NCI-H2196 treated with DMSO at 0.1 percent for 48 hours (cell line): ENCODE data around the gene ZBED3.
"Not testable (repeated sequence)": the region's sequence is repeated elsewhere in the genome, so short reads cannot be mapped to it uniquely, and the experiment has no call there.

ENCODE experiments used
- DNase-seq: peaks from one replicate; lab custom pipeline; 2025; ENCODE audit not compliant: unreplicated experiment; lab: John Stamatoyannopoulos, UW

The ZBED3 gene, protein sequence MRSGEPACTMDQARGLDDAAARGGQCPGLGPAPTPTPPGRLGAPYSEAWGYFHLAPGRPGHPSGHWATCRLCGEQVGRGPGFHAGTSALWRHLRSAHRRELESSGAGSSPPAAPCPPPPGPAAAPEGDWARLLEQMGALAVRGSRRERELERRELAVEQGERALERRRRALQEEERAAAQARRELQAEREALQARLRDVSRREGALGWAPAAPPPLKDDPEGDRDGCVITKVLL

DNA sequence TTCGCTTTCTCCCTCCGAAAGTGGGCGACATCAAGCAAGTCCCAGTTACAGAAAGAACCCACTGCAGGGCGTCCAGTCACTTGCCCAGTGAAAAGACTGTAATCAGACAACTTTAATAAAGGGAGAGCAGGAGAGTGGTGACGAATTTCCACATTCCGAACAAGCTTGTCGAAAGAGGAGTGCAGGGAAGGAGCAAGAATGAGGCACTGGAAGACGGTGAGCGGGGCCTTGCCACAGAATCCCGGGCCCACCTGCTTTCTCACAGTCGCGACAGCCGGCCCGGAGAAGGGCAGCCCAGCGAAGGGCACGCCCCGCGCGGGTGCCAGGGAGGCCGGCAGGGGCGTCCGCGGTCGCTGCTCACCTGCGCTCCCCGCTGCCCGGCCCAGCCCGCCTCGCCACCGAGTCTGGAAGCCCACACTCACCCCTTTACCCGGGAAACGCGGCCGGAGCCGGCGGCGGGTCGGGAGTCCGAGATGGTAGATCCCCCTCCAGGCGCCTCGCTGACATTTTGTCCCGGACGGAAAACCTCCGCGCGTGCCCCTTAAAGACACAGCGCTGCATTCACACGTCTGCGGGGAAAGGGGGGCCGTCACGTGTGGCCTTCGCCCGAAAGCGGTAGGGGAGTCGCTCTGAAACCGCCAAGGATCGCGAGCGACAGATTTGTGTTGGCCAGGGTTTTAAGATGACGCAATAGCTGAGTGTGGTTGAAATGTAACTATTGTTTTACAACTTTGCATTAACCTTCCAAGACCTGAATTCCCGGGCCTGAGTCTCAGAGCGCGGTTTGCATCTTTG is at the start of gene ZBED3:
Gene ZBED3, minus strand, starts transcription at position 597 of the 795 bp plus-strand sequence. CDS start 9,407 bp downstream, outside the sequence.
- DNase-seq: no peak

DNA sequence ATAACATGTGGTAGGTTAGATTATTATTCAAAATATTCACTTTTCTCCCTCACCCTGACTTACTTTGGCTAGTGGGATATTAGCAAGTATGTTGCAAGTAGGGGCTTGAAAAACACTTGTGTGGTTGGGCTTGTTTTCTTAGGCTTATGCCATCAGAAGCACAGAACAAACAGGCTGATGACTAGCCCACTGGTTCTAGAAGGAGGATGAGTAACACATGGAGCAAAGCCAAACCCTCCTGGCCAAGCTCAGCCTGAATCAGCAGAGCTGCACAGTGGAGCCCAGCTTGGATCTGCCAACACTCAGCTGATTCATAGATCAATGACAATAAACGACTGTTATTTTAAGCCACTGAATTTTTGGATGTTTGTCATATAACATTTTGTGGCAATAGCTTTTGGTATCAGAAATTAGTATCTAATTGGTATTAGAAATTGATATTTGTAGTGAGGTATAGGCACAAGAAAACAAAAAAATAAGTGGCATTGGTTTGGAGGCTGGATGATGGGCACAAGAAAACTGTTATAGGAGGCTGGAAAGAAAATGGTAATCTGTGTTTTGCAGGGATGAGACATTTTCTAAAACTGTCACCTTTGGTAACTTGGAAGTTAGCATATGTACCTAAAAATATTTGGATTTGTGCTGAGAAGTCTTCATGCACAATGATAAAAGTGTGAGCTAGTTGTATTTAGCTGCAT is 46.1 kb upstream of the ZBED3 start:
- DNase-seq: peak; percentile 7

DNA sequence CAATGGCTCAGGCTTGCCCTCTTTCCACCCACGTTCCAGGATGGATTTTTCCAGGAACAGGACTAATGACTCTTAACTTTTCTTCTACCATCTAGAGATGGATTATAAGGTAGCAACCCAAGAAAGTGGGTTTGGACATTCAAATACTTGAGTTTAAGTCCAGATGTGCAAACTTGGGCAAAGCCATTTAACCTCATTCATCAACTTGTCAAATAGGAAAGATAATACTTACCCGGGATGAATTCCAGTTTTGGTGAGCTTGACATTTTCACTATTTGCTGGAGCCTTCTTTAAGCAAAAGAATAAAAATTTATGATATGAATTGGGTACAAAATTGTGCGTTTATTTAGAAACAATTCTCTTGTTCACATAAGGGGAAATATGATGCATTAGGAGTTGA is 44.3 kb upstream of the ZBED3 start:
- no peak for DNase-seq

DNA sequence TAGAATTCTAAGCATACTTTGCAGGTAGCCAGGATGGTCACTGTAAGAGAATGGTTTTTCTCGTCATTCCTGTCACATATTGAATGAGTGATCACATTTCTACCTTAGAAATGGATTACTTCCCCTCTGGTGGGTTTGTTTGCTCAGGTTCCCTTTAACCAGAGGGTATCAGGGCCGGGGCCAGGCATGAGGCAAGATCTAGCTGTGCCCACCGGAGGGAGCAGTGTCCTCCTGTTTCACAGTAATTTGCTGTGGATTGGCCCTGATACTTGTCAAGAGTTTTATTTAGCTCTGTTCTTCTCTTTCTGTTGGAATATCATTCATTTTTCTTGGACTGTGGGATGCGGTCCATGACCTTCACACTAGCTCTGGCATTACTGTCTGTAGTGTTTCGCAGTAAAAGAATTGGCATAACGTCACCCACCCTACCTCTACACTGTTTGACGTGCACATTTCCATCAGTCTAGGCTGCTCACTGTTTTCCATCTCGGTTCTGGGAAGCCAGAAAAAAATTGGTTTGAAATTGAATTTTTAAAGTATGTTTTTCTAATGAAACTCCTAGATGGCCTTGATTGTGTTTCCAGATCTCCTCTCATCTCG is 42.4 kb upstream of the ZBED3 start:
- DNase-seq: no peak

DNA sequence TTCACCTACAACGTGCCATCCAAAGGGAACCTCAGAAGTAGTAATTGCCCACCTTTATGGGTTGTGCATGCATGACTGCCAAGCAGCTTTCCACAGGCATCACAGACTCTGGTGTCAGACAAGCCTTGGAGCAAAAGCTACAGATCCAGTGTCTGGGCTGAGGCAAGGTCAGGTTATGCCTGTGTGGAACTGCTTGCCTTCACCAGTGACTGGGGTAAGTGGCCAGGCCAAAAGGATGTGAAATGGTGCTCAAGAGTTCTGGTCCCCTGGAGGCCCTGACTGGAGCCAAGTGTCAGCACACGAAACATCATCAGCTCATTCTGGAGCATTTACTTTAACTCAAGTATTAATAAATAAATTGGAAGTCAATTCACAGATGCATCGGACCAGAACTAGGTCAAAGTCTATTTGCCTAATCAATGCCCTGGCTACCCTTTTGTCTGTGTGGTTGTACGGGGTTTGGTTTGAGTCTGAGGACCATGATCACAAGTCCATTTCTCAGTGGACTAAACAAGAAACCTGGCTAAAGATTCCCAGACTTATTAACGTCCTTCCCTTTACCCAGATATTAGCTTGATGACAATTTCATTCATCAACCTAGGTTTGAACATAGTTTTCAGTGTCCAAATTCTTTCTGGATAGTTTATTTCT is 41.5 kb upstream of the ZBED3 start:
- no peak for DNase-seq

DNA sequence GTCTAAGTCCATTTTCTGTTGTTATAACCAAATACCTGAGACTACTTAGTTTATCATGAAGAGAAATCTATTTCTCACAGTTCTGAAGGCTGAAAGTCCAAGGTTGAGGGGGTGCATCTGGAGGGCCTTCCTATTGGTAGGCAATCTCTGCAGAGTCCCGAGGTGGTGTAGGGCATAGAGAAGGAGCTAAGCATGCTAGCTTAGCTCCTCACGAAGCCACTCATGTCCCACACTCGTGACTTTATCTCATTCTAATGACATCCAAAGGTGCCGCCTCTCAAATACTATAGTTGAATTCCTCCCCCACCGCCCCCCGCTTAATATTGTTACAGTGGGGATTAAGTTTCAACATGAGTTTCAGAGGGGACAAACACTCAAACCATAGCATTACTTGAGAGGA is 36.0 kb upstream of the ZBED3 start:
- DNase-seq: no peak

DNA sequence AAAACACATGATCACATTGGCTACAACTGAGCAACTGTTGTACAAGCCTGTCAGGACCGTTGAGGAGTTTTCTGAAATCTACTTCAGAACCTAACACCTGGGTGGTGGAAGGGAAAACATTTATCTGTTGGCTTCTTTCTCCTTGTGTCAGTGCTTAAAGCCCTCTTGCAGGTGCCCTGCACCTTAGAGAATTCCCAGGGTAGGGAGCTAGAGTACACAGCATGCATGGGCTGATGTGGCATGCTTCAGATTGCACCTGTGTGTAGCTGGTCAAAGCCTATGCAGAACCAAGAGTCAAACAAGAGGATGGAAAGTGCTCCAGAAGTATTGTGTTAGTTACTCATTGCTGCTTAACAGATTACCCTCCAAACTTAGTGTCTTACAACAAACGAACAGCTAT is 33.6 kb upstream of the ZBED3 start:
- no peak for DNase-seq

DNA sequence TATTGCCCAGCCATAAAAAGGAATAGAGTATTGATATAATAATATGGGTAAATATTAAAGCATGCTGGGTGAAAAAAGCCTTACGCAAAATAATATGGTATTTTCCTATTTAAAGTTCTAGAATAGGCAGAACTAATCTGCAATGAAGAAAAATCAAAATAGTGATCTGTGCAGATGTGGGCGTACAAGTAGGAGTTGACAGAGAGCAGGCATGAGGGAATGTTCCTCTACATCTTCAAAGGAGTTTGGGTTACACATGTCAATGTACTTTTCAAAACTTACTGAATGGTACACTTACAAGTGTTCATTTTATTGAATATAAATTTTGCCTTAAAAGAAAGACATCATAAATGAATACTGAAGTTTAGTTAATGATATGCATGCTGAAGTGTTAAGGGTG is 33.0 kb upstream of the ZBED3 start:
- DNase-seq: no peak

DNA sequence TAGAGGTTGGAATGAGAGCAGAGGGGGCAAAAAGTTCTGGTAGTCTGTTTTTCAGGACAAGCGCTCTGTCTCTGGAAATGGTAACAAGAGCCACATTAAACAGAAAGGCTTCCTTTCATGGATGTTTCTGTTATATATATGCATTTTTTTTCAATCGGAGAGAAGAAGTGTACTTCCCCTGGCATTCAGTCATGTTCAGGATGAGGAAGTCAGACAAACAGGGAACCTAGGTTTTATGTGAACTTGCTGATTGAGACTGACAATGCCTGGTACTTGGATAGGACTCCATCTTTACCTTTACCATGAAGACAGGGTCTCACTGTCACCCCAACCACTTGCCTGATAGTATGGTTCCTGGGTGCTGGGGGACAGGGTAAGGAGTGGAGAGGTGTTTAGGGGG is 30.1 kb upstream of the ZBED3 start:
- no peak for DNase-seq

DNA sequence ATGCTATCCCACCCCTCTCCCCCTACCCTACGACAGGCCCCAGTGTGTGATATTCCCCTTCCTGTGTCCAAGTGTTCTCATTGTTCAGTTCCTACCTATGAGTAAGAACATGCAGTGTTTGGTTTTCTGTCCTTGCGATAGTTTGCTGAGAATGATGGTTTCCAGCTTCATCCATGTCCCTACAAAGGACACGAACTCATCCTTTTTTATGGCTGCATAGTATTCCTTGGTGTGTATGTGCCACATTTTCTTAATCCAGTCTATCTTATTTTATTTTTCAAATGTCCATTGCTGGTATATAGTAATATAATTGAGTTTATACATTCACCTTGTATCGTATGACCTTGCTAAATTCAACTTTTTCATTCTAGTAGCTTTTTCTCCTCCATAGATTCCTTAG is 19.9 kb upstream of the ZBED3 start:
- DNase-seq: not testable (repeated sequence)

DNA sequence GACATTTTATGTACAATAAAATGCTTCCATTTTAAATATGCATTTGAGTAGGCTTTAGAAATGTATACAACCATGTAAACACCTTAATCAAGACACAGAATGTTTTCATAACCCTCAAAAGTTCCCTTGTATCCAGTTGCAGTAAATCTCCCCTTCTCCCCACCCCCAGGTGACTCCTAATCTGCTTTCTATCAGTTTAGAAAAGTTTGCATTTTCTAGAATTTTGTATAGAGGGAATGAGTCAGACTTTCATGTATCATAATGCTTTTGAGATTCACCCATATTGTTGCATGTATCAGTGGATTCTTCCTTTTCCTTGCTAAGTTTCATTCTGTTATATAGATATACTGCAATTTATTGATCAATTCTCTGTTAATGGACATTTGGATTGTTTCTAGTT is 17.7 kb upstream of the ZBED3 start:
- no peak for DNase-seq

DNA sequence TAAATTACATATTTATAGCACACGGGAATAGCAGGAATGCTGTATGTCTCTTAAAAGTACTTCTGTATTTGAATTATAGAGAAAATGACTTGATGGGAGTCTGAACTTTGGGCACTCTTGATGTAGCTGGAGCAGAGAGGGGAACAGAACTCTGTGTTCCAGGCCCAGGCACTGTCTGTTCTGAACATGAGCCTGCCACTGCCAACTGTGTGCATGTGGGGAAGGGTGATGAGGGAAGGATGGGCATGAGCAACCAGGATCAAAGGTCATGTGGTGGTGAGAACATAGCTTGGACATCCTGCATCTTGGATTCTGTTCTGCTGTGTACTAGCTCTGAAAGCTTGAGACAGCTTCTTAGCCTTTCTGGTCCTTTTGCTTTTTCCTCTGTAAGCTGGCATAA is 16.4 kb upstream of the ZBED3 start:
- DNase-seq: no peak

DNA sequence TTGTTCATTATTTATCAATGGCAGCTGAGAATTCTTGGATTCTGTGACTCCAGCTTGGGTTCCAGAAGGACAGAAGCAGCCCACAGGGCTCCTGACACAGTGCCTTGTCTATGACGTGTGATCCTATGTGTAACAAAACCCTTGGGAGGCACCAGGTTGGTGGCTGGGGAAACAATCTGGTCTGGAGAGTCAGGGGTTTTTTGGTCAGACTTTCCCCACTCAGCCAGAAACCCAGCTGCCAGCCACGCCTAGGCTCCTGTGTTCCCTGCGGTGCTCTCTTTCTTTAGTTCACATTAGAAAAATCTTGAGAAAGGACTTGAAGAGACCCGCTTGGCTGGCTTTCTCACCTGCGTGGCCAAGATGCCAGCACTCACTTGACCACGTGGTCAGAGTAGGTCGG is 15.5 kb upstream of the ZBED3 start:
- DNase-seq: no peak

DNA sequence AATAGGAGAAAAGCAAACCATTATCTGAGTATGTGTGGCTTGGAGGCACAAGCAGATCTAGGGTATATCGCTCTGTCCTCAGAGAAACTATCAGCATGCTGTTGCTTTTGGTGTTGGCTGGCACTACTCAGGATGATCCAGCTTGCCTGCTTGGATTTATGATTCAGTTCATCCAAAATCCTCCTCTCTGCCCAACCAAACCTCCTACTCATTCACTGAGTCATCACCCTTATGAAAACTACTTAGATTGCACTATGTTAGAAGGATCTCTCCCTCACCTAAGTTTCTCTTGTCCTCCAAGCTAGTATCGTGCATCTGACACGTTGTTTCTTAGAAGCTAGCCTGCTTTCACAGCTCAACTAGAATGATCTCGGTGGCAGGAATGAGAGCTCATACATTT is 14.2 kb upstream of the ZBED3 start:
- no peak for DNase-seq

DNA sequence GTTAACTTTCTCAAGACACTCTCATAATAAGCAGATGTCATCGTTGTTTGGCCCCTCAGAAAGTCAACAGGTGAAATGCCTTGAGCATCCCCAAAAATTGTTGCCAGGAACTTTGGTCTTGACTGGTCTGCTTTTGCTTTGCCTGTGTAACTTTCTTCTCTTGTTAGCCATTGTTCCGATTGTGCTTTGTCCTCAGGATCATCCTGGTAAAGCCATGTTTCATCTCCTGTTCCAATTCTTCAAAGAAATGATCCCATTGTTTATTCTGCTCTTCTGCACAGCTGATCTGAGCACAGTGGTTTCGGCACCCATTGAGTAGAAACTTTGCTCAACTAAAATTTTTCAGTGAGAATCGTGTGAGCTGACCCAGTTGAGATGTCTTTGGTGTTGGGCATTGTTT is 8.1 kb upstream of the ZBED3 start:
- DNase-seq: no peak

DNA sequence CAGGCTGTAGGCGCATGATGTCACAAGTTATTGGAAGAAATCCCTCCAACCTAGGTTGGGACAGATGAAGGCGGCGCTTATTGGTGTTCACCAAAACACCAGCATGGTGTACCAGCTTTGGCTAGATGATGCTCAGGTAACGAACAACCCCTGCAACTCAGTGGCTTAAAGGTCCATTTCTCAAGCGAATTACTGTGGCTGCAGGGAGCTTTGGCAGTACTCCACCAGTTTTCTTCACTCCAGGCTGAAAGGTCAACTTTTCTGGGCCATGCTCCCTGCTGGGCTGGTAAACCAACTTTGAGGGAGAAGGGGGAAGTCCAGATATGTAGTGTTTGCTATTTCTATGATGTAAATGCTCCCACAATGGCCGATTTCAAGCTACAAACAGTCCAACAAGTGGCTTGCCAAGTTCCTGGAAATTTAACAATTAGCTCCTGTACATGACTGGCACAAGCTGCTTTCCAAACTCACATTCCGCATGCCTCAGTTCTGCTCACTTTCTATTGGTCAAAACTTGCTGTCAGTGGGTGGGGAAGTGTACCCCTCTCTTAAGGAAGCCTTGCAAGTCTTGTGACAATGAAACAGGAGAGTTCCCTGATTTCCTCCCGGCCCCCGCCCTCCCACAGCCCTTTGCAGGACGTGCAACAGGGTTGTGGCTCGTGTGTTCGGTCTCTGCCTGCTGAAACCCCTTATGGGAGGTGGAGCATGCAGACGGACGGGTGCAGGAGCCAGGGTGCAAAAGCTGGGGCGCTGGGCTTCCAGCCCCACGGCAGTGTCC is 588 bp upstream of the ZBED3 start:
- peak; percentile 20 for DNase-seq

DNA sequence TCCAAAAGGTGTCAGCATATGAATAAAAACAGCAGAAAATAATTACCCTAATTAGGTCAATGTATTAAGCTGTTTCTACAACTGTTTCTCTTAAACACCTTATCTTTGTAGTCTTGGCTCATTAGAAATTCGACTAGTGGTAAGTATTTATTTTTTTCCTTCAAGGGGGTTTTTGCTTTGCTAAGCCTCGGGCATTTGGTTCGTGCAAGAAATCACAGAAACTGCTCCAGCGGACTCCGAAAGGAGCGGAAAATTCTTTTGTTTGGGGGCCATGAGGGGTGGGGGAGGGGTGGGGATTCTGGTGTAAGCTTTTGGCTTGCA is 757 bp downstream of the ZBED3 start:
- no peak for DNase-seq

DNA sequence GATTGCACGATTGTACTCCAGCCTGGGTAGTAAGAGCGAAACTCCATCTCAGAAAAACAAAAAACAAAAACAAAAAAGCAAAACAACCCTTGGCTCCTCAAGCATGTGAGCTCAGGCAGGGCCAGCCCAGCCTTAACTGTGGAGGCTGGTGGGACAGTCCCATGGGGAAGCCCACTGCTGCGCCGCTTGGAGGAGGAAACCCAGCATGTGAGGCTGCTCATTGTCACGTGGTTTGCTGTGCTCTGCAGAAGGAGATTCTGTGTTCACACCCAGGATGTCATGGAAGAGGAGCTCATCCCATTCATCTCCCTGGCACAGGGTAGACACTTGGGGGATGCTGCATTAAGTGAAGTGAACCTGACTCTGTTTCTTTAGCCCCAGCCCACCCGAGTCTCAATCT is 4.0 kb downstream of the ZBED3 start:
- DNase-seq: no peak

DNA sequence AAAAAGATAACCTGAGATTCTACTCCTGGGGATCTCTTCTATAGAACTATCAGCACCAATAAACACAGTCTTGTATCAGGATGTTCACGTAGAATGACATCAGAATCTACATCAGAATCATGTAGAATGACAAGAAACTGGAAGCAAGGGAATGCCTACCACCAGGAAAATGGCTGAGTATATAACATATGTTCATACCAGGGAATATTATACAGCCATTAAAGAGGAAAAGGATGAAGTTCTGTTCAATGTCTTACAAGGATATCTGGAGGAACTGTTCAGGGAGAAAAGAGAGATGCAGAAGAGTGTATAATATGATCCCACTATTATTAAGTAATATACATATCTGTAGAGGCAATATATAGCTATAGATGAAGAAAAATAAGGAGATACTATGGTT is 4.8 kb downstream of the ZBED3 start:
- DNase-seq: no peak

DNA sequence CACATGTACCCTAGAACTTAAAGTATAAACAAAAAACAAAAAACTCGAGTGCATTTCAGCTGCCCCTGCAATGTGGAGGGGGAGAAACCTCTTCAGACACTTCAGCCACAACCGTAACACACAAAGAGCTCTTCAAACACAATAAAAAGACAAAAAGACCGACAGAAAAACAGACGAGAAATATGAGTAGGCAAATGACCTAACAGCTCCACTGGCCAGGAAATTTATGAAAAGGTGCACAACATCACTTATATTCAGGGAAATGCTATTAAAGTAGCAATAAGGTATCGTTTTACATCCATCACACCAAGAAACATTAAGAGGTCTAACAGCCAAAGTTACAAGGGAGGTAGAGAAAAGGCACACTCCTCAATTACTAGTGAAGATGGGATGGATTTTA is 6.2 kb downstream of the ZBED3 start:
- DNase-seq: peak; percentile 45

DNA sequence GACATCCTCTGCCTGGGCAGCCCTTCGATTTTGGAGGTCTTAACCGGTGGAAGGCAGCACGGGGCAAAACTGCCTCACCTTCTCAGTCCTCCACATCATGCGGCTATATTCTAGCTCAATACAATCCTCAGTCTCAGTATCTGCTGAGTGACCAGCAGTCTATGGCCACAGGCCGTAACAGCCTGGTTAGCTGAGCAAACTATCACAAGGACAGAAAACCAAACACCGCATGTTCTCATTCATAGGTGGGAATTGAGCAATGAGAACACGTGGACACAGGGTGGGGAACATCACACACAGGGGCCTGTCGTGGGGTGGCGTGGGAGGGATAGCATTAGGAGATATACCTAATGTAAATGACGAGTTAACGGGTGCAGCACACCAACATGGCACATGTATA is 6.6 kb downstream of the ZBED3 start:
- DNase-seq: not testable (repeated sequence)
